HG02610 (cell line): ENCODE measurements around the gene CTXND2.
"Not testable (repeated sequence)": the region's sequence is repeated elsewhere in the genome, so short reads cannot be mapped to it uniquely, and the experiment has no call there.

Experiments
- ATAC-seq: cut with Tn5 transposase; IDR thresholded peaks from one replicate; pipeline ENCODE4 v1.9.1; 2021; ENCODE audit warnings: mild to moderate bottlenecking, moderate library complexity; ENCODE audit not compliant: unreplicated experiment

The CTXND2 gene

GRCh38 chr1:150887018-150887417, at the start of gene CTXND2:
TSS of gene CTXND2 (plus strand) at chr1:150887136. CDS start at chr1:150912315, 25,179 bp downstream.
- no peak for ATAC-seq

- ATAC-seq = not testable (repeated sequence)
These were observed 46.1 kb upstream of the CTXND2 start for GRCh38 chr1:150840850-150841249.

- peak; percentile 57 for ATAC-seq
These were observed 45.3 kb upstream of the CTXND2 start for GRCh38 chr1:150841626-150842025.

- ATAC-seq = no peak
These were observed 44.6 kb upstream of the CTXND2 start for GRCh38 chr1:150842343-150842742.

- ATAC-seq = no peak
These were observed 44.0 kb upstream of the CTXND2 start for GRCh38 chr1:150842964-150843363.

- no peak for ATAC-seq
These were observed 43.5 kb upstream of the CTXND2 start for GRCh38 chr1:150843474-150843873.

- ATAC-seq = no peak
These were observed 40.3 kb upstream of the CTXND2 start for GRCh38 chr1:150846473-150847146.

- ATAC-seq = not testable (repeated sequence)
These were observed 36.1 kb upstream of the CTXND2 start for GRCh38 chr1:150850801-150851362.

GRCh38 chr1:150852734-150853133, 34.2 kb upstream of the CTXND2 start:
- ATAC-seq = not testable (repeated sequence)

- ATAC-seq = no peak
These were observed 23.2 kb upstream of the CTXND2 start for GRCh38 chr1:150863724-150864123.

GRCh38 chr1:150864200-150864599, 22.7 kb upstream of the CTXND2 start:
- not testable (repeated sequence) for ATAC-seq

GRCh38 chr1:150869683-150870082, 17.3 kb upstream of the CTXND2 start:
- ATAC-seq = no peak

GRCh38 chr1:150872572-150872971, 14.4 kb upstream of the CTXND2 start:
- no peak for ATAC-seq

GRCh38 chr1:150873521-150873920, 13.4 kb upstream of the CTXND2 start:
- ATAC-seq = no peak

GRCh38 chr1:150874455-150875196, 12.3 kb upstream of the CTXND2 start:
- no peak for ATAC-seq

- ATAC-seq = no peak
These were observed 11.5 kb upstream of the CTXND2 start for GRCh38 chr1:150875197-150876118.

- peak; percentile 13 for ATAC-seq
These were observed 10.8 kb upstream of the CTXND2 start for GRCh38 chr1:150876119-150876454.

- not testable (repeated sequence) for ATAC-seq
These were observed 8.0 kb upstream of the CTXND2 start for GRCh38 chr1:150878931-150879330.

- ATAC-seq = no peak
These were observed 5.4 kb upstream of the CTXND2 start for GRCh38 chr1:150881331-150882070.

- not testable (repeated sequence) for ATAC-seq
These were observed 3.8 kb upstream of the CTXND2 start for GRCh38 chr1:150883121-150883520.
